ENCODE results near the gene ETV4. TPM values are rescaled to one million over a fixed set of nuclear protein-coding genes. Genes with fewer than 3 reads are reported as not detected.

ETV4 gene
- total and polyA plus RNA-seq, 3 donors from 2014 or later, result 1.4 to 2.2 (median 1.6) TPM

DNA sequence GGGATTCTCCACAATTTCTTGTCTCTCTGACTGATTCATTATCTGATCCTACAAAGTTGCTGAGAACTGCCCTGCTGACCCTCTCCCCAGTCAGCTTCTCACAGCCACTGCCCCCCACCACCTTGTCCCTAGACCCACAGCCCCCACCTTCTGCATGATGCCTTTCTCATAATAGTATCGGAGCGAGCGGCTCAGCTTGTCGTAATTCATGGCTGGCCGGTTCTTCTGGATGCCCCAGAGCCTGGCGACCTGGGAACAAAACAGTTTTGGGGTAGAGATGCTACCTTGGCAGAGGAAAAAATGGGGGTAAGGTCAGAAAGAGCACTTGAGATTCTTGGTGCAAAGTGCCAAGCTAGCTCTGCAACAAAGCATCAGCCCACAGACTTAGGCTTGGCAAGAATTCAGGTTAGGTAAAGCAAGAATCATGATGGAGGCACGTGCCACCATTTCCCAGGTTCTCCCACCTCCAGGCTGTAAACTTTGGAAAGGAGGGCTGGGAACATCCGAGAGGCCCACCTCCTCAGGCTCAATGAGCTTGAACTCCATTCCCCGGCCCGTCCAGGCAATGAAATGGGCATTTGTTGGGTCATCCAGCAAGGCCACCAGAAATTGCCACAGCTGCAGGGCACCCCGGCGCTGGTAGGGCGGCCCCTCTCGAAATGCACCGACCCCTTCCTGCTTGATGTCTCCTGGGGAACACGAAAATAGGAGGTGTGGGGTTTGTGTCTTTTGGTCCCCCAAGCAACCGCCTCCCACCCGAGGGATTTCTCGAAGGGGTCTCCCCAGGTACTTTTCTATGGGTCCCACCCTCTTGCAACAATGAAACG, 16.9 kb downstream of the ETV4 start:
- Histone ChIP-seq H3K27ac (peak overlapping the region; percentile 16 to 62), H3K27me3 (no peaks in the 10 kb centered on the region), H3K4me3 (no peak overlapping the region), H3K4me1 (peaks cover 36% of the 10 kb centered on the region), H3K36me3 (ENCODE audit: low read depth, missing control alignments) (no peaks in the 10 kb centered on the region), H3K9me3 (no peaks in the 10 kb centered on the region)
- intact Hi-C loops (cut with DNase I; ENCODE audit: low total_unique reads), result no loop called here
- no peak for TF ChIP-seq POLR2A (IDR thresholded peaks at IDR 0.05)
- TF ChIP-seq, protein P1, sequence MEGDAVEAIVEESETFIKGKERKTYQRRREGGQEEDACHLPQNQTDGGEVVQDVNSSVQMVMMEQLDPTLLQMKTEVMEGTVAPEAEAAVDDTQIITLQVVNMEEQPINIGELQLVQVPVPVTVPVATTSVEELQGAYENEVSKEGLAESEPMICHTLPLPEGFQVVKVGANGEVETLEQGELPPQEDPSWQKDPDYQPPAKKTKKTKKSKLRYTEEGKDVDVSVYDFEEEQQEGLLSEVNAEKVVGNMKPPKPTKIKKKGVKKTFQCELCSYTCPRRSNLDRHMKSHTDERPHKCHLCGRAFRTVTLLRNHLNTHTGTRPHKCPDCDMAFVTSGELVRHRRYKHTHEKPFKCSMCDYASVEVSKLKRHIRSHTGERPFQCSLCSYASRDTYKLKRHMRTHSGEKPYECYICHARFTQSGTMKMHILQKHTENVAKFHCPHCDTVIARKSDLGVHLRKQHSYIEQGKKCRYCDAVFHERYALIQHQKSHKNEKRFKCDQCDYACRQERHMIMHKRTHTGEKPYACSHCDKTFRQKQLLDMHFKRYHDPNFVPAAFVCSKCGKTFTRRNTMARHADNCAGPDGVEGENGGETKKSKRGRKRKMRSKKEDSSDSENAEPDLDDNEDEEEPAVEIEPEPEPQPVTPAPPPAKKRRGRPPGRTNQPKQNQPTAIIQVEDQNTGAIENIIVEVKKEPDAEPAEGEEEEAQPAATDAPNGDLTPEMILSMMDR (IDR thresholded peaks at IDR 0.05), result no peak
- no peak for DNase-seq
- 75 to 80% methylated on average over 11 to 20 of the region's 20 CpGs for WGBS, 2 donors

DNA sequence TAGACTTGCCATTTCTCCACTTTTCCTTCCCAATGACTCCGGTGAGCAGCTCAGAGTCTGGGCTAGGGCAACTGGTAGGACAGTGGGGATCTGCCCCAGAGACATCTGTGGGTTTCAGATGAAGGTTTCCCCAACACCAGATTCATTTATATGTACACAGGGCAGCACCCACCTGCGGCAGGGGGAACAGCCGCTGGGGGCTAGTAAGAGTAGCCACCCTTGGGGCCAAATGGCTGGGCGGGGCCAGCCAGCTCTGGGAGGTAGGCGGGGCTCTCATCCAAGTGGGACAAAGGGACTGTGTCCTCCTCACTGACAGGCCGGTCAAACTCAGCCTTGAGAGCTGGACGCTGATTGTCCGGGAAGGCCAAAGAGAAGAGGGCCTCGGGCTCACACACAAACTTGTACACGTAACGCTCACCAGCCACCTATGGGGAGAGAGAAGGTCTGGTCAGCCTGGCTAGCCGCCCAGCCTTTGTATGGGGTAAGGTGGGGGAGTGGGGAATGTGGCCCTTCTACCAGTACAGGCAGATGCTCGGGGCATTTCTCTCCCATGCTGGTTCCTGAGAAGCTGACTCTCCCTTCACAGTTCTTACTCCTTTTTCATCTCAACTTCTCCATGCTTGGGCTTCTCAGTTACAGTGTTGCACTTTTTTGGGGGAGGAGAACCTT, 17.7 kb downstream of the ETV4 start:
- intact Hi-C loops (cut with DNase I; ENCODE audit: low total_unique reads), result no loop called here
- peak; percentile 92 for DNase-seq
- Histone ChIP-seq H3K4me3 (no peak overlapping the region), H3K36me3 (ENCODE audit: low read depth, missing control alignments) (no peaks in the 10 kb centered on the region), H3K27me3 (no peaks in the 10 kb centered on the region), H3K27ac (peak overlapping the region; percentile 0 to 53), H3K4me1 (peaks cover 36% of the 10 kb centered on the region), H3K9me3 (no peaks in the 10 kb centered on the region)
- WGBS, 2 donors, result 71 to 82% methylated on average over 12 to 13 of the region's 13 CpGs
- TF ChIP-seq POLR2A (IDR thresholded peaks at IDR 0.05), result no peak
- TF ChIP-seq, protein P1 (IDR thresholded peaks at IDR 0.05), result no peak

DNA sequence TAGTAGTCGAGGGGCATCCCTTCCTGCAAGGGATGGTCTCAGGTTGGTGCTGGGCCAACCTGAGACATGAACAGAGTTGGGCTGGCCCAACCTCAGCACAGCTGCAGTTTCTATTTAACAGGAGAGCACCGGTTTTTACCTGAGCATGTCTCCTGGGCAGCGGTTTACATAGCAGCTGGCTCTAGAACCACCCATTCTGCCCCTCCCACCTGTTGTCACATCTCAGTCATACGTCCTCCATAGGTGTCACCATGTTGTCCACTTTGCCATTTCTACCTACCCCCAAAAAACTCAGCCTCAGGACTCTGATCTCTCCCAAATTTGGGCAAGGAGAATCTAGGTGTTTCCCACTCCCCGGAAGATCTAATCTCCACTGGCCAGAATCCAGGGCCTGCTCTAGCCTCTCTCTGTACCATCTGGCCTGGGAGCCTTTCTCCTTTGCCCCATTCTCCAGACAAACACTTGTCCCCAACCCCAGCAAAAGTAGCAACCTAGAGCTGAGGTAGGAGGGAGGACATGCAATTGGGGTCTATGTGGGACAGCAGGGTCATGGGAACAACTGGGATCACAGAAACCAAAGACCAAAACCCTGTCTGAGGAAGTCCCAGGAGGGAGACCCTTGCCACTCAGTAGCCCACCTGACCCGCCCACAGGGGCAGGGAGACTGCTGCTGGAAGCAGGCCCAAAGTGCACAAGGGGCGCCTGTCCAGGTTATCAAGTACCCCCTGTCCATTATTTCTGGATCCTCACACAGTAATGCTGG, 19.1 kb downstream of the ETV4 start:
- no peak for DNase-seq
- TF ChIP-seq, protein P1 (IDR thresholded peaks at IDR 0.05), result no peak
- TF ChIP-seq POLR2A (IDR thresholded peaks at IDR 0.05), result no peak
- 86 to 91% methylated on average over 7 of the region's 7 CpGs for WGBS, 2 donors
- Histone ChIP-seq H3K27ac (peak overlapping the region in 1 of 2 donors; percentile 53), H3K9me3 (no peaks in the 10 kb centered on the region), H3K4me3 (no peak overlapping the region), H3K27me3 (no peaks in the 10 kb centered on the region), H3K36me3 (ENCODE audit: low read depth, missing control alignments) (no peaks in the 10 kb centered on the region), H3K4me1 (peaks cover 36% of the 10 kb centered on the region)
- intact Hi-C loops (cut with DNase I; ENCODE audit: low total_unique reads), result no loop called here

DNA sequence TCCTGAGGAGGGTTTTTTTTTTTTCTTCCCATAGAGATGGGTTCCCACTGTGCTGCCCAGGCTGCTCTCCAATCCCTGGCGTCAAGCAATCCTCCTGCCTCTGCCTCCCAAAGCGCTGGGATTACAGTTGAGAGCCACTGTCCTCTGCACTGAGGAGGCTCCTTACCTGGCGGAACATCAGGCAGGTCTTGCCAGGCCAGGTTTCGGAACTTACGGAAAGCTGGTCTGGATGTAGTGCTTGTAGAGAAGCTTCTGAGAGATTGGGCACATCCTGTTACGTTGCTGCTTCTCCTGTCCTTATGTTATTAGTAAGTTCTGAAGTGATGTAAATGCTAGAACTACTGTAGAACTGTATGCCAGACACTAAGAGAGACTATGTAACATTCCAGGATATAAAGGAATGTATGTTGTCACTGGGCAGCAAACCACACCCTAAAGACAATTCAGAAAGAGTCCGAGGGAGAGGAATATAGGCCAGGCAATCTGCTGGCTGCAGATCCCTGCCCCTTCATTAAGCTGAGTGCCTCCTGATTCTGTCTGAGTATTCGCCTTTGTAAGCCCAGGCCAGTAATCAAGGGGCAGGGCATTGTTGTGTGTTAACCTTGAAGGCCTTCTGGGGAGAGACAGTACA, 21.1 kb downstream of the ETV4 start:
- intact Hi-C loops (cut with DNase I; ENCODE audit: low total_unique reads), result no loop called here
- H3K36me3 ChIP-seq (ENCODE audit: low read depth, missing control alignments), result no peaks in the 10 kb centered on the region
- peaks cover 21% of the 10 kb centered on the region for H3K4me1 ChIP-seq
- no peak overlapping the region for H3K4me3 ChIP-seq
- no peaks in the 10 kb centered on the region for H3K9me3 ChIP-seq
- 69 to 95% methylated on average over 8 of the region's 8 CpGs for WGBS, 2 donors
- H3K27me3 ChIP-seq, result no peaks in the 10 kb centered on the region
- no peak for DNase-seq
- TF ChIP-seq, protein P1 (IDR thresholded peaks at IDR 0.05), result no peak
- TF ChIP-seq POLR2A (IDR thresholded peaks at IDR 0.05), result no peak
- H3K27ac ChIP-seq, result no peak overlapping the region

All from testis (tissue), 3 donors.